ENCODE data around the gene GALK1.

DNA sequence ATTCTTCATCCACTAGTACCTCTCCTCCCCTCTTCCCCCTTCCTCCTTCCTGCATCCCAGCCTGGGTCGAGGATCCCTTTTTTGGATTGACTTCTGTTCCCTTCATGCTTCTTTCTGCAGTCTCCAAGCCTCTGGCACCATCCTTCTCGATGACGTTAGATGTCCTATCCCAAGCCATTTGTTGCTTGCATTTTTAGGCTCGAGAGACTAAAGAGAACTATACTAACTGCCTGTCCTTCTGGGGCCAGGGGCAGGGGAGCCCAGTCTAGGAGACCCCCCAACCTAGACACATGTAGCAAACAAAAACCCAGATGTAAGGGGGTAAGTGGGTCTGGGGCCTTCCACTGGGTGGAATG, 43.5 kb upstream of the GALK1 start:
- TF ChIP-seq CTCF (IDR thresholded peaks at IDR 0.05; ENCODE audit: insufficient read depth, low read length, poor library complexity, severe bottlenecking) (no peak), EZH2phosphoT487 (conservative IDR thresholded peaks at IDR 0.05; ENCODE audit: low read length) (no peak)

Data from SU-DHL-6 (cell line).